ENCODE results near the gene TNNI2.
"Not testable (repeated sequence)": the region's sequence is repeated elsewhere in the genome, so short reads cannot be mapped to it uniquely, and the experiment has no call there.

TNNI2 gene

GRCh38 chr11:1875851-1876301 is 37.1 kb downstream of the TNNI2 start:
- DNase-seq, result not testable (repeated sequence)

DNA sequence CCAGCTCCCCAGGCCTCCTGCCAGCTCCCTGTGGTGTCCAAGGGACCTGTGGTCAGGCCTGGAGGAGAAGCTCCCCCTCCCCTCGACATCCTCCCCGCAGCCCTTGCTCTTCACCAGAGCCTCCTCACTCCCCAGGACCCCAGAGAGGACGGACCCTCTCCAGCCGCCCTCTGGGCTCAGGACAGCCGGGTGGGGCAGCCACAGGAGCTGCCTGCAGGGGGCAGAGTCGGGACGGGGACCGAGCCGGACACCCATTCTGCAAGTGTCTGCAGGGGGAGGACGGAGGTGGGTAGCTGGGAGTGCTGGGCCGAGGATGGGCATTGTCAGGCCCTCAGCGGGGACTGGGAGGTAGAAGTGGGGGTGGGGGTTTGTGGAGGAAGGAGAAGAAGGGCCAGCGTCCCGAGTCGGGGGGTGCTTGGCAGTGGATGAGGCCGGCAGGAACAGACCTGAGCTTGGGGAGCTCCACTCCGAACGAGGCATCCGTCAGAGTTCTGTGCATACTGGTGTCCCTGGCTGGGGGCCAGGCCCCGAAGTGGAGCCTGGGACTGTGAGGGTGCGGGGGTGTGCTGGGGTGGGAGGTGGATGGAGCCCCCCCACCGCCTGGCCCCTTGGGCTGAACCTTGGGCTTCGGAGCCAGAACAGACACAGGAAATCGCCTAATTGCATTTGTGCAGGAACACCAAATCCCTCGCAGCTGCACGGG is 37.7 kb downstream of the TNNI2 start:
- DNase-seq, result peak; percentile 95

DNA sequence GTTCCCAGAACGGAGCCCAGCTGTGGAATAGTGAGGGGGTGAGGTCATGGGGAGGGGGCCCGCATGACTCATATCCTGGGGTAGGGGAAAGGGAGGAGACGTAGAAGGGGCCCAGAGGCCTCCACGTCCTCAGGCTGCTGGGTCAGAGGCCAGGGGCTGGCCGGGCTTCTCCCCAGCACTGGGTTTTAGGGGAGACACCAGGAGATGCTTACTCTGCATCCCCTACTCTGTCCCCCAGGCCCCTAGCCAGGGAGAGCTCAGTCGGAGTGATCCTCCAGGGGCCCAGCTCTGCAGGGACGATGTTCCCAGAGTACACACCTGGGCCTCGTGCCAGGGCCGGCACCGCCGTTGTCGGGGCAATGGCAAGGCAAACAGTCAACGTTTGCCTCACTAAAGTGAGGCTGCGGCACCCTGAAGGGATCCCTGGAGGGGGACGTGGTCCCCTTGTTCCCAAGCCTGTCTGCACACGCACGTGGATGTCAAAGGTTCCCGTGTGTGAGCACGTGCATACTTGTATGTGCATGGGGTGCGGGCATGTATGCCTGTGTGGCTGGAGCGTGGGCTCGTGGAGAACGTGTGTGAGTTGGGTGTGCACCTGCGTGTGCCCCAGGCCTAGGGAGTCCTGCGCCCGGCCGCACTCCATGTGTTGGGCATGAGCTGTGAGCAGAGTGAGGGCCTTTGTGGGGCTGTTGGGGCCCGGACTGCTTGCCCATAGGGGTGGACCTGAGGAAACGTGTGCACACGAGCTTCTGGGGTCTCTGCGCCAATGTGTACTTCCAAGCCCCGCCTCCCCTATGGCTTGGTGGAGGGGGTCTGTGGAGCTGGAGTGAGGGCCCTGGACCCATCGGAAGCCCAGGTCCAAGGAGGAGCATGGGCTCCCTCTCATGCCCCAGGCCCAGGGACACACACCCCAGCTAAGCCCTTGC is 38.7 kb downstream of the TNNI2 start:
- peak; percentile 89 for DNase-seq

DNA sequence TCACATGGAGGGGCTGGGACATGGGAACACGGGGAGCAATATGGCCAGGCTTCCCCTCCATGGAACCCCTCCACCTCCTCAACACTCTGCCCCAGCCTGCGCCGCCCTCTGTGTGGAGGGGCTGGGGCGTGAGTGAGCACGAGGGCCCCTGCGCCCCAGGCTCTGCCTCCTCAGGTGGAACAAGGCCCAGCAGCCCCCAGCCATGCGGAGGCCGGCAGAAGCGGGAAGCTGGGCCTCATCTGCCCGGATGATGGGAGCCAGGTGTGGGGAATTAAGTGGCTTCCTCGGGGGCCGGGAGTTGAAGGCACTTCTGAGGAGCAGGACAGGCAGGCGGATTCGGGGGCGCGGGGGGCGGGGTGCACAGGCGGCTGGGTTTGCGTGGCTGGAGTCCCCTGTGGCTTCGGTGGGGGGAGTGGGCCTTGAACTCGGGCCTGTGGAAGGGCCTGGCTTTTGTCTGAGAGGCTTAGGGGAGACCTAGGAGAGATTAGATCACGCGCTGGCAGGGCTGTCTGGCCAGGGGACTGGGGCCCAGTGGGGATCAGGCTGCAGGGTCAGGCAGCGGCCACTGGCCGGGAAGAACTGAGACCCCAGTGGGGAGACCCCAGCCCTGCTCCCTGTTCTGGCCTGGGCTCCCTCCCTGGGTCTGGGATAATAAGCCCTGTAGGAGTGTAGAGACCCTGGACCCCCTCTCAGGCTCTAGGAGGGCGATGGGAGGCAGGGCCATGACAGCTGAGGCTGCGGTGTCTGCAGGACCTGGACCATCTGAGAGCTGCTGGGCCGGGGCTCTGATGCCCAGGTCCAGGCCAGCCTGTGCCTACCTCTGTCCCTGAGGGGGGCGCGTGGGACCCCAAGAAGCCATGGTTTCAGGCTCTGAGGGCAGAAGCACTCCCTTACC is 39.6 kb downstream of the TNNI2 start:
- peak; percentile 93 for DNase-seq

DNA sequence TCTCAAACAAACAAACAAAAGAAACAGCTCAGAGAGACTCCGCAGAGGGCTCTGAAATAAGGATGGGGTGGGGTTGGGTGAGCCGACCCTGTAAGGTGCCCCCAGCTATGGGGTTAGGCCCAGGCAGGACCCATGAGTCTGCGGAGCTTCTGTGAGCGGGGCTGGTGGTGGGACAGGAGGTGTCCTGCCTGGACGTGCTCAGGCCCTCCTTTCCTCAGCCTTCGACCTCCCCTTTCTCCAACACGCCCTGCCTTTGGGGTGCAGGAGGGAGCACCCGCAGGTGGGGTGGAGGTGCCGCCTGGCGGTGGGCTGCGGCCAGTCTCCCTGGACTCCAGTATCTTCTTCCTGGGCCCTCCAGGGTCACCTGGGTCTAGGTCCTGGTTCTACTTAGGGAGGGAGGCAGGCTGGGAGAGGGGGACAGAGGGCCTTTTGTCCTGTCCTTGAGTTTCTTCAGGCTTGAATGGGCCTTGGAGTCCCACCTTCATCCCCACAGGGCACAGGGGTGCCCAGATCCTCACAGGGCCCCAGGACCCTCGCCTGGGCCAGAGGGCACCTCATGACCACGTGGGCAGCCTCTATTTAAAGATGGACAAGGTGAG is 40.7 kb downstream of the TNNI2 start:
- peak; percentile 23 for DNase-seq

- DNase-seq, result peak; percentile 92
These were observed 41.4 kb downstream of the TNNI2 start for GRCh38 chr11:1879941-1880720.

DNA sequence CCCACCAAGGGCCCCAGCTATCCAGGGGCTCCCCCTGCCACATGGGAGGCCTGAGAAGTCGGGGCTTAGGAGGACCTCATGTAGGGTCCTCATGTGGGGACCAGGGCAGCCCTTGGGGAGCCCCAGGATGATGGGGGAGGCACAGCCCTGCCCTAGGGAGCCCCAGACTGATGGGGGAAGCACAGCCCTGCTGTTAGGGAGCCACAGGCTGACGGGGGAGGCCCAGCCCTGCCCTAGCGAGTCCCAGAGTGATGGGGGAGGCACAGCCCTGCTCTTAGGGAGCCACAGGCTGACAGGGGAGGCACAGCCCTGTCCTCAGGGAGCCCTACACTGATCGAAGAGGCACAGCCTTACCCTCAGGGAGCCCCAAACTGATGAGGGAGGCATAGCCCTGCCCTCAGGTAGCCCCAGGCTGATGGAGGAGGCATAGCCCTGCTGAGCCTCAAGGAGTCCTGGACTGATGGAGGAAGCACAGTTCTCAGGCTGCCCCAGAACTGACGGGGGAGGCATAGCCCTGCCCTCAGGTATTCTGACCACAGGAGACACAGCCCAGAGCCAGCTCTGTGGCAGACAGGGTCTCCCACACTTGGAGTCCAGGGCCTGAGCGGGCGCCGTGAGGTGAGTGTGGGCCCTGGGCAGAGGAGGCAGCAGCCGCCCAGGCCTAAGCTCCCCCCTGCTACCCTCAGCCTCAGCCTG is 42.1 kb downstream of the TNNI2 start:
- DNase-seq, result peak; percentile 43

DNA sequence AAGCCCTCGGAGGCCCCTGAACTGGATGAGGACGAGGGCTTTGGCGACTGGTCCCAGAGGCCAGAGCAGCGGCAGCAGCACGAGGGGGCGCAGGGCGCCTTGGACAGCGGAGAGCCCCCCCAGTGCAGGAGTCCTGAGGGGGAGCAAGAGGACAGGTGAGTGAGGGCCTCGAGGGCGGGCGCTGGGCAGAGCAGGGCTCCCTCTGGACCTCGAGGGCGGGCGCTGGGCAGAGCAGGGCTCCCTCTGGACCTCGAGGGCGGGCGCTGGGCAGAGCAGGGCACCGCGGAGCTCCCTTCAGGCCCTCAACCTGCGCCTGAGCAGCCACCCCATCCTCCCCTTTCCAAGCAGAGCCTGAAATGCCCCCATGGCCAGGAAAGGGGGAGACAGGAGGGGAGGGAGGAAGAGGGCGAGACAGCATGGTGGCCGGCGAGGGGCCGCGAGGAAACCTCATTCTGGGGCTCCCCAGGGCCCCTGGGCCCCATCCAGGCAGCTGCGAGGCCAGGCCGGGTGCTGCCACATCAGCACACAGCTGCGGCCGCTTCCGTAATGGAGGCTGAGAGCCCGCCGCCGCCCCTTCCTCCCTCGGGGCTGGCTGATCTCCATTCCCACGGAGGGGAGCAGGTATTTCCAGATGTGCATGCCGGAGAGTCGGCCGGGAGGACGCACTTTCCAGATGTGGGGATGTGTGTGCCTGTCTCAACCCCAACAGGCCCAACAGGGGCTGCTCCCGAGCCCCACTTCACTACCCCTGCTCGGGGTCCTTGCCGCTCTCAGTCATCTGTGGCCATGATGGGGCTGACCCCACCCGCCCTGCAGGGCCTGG is 42.9 kb downstream of the TNNI2 start:
- DNase-seq, result peak; percentile 93

DNA sequence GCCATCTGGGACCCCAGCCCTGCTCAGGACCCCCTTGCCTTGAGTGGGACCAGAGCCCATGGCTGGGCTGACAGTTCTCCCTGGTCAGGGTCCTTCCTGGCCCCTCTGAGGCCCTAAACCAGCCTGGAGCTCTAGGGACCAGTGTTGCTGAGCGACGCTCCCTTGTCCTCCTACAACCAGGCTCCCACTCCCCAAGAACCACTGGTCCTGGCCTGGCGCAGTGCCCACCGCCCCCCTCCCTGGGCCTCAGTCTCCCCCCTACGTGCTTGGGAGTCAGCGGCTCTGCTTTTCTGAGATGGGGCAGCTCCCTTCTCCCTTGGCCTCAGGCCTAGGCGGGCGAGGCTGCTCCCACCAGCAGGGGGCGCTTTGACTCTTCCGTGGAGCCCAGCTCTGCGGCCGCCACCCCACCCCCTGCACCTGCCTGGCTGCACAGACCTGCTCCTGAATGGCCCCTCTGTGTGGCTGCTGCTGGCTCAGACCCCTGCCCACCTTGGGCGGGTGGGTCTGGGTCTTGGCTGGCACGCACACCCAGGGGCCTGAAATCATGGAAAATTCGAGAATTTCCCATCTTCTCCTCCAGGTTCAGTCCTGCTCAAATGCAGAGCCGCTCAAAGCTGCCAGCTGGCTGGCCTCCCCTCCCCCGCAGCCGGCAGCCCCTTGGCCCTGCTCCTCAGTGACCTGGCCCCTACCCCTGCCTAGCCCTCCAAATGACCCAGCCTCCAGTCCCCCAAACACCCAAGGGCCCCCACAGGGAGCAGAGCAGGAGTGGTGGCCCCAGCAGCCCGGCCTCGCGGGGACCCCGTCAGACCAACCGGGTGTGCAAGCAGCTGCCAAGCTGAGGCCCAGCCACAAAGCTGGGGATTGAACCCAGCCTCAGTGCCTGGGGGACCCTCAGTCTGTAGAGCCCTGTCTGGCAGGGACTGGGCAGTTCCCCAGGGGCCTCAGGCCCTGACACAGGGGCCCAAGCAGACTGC is 43.8 kb downstream of the TNNI2 start:
- peak; percentile 95 for DNase-seq

- DNase-seq, result peak; percentile 20
These were observed 44.8 kb downstream of the TNNI2 start for GRCh38 chr11:1883346-1884302.

DNA sequence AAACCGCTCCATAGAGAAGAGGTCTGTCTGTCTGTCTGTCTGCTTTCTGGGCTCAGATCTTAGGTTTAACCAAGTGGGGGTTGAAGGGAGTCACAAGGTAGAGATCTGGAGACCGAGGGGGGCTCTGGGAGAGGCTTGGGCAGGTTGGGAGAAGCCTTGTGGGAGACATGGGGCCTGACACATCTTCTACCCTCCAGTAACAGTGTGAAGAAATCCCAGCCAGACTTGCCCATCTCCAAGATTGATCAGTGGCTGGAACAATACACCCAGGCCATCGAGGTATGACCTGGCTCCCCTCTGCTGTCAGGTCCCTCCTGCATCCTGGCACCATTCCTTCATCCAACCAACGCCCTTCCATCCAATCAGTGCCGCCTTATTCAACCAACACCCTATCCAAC is 45.5 kb downstream of the TNNI2 start:
- no peak for DNase-seq

- DNase-seq, result not testable (repeated sequence)
These were observed 47.8 kb downstream of the TNNI2 start for GRCh38 chr11:1886551-1886950.

- no peak for DNase-seq
These were observed 48.9 kb downstream of the TNNI2 start for GRCh38 chr11:1887451-1888346.

- DNase-seq, result no peak
These were observed 49.6 kb downstream of the TNNI2 start for GRCh38 chr11:1888347-1888753.

DNA sequence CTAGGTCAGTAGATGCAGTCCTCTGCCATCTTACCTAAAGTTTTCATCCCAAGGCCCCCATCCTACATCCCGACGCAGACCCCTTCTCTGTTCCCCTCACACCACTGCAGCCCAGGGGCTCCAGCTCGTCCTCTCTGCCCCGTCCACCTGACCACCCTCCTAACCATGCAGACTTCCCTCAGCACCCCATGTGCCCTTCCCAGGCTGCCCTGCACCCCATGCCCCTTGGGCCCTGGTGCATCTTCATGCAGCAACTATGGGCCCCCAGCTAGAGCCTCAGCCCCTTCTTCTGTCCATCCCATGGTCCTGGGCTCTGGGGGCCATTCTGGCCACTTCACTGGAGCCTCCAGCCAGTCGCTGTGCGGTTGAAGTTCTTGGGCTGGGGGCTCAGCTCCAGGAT is 50.0 kb downstream of the TNNI2 start:
- no peak for DNase-seq

DNA sequence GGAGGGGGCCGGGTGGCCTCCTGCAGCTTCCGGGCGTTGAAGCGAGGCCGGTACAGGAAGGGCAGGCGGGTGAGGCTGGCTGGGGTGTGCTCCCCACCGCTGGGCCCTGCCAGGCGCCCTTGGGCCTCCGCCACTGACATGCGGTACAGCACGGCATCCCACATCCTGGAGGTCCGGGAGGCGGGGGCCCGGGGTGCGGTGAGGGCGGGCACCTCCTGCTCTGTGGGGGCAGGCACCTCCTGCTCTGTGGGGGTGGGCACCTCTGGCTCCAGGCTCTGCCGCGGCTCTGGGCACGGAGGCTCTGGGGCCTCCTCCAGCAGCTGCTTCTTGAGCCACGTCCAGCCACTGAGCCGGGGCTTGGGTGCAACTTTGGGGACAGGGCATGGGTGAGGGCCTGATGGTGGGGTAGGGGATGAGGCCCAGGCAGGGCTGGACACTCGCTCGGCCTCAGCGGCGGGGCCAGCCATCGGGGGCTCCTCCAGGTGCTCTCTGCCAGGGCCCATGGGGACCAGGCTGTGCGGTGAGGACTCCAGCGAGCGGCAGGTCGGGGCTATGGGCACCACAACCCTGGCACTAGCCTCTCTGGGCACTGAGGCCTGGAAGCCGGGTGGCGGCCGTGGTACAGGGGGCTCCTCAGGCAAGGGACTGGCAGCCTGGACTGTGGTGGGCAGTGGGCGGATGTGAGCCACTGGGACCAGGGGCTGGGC is 50.6 kb downstream of the TNNI2 start:
- peak; percentile 56 for DNase-seq

All from right hindlimb (tissue), 1 donor.